ENCODE results near the gene ASB2. TPM values are rescaled to one million over a fixed set of nuclear protein-coding genes. Genes with fewer than 3 reads are reported as not detected.

Gene ASB2
- total RNA-seq, 1 donor from 2014 or later: 58.6 TPM

DNA sequence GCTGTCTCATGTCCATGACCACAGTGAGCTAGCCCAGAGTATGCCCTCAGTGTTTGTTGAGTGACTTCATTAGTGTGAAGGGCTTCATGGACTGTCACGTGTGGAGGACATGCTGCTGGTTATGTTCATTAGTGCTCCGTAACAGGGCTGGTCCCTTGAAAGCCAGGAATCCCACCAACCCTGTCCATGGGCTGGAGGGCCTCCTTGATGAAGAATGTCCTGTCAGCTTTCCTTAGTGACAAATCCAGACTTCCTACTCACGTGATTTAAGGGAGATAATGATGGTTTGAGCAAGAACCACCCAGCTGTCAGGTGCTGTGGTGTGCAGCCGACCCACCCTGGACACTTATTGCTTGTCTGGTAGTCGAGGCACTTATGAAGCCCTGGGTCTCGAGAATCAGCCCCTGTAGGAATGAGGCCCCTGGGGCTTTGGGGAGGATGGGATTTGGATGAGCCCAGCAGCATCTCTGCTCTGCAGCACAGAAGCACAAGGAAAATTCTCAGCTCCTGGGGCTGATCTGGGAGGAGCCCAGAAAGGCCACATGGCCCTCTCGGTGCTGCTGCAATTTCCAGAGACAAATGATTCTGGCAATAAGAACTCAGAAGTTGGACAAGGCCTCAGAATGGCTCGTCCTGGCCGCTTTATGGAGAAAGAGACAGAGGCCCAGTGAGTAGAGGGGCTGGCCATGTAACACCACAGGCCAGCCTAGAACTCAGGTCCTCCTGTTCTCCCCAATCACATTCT lies 86.5 kb downstream of the ASB2 start:
- intact Hi-C loops (cut with DNase I): no loop called here

DNA sequence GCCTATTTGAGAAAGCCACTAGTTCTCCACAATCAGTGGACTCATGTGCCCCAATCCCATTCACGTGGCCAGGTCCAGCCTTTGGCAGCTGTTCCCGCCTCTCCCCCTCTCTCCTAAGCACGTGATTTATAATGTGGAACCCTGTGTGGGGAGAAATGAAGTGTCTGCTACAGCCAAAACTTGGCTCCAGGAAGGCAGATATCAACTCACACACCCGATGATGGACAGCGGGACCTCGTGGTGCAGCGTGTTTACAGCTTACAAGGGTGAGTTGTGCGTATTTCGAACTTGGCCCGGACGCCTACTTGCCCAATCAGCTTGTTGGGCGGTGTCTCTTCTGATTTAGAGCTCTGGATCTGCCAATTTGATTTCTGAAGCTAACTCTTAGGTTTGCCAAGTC lies 87.4 kb downstream of the ASB2 start:
- TF ChIP-seq, protein P1, sequence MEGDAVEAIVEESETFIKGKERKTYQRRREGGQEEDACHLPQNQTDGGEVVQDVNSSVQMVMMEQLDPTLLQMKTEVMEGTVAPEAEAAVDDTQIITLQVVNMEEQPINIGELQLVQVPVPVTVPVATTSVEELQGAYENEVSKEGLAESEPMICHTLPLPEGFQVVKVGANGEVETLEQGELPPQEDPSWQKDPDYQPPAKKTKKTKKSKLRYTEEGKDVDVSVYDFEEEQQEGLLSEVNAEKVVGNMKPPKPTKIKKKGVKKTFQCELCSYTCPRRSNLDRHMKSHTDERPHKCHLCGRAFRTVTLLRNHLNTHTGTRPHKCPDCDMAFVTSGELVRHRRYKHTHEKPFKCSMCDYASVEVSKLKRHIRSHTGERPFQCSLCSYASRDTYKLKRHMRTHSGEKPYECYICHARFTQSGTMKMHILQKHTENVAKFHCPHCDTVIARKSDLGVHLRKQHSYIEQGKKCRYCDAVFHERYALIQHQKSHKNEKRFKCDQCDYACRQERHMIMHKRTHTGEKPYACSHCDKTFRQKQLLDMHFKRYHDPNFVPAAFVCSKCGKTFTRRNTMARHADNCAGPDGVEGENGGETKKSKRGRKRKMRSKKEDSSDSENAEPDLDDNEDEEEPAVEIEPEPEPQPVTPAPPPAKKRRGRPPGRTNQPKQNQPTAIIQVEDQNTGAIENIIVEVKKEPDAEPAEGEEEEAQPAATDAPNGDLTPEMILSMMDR (IDR thresholded peaks at IDR 0.05): no peak
- intact Hi-C loops (cut with DNase I): no loop called here
- no peaks in the 10 kb centered on the region for H3K36me3 ChIP-seq
- H3K9me3 ChIP-seq: no peaks in the 10 kb centered on the region
- no peaks in the 10 kb centered on the region for H3K27me3 ChIP-seq
- DNase-seq (ENCODE audit: low spot score in 2 of 2): no peak
- peaks cover 0 to 8% of the 10 kb centered on the region in 2 donors for H3K4me1 ChIP-seq
- no peak overlapping the region for H3K27ac ChIP-seq
- no peak overlapping the region for H3K4me3 ChIP-seq

More for the DNA sequence above, 86.5 kb downstream of the ASB2 start:
- Histone ChIP-seq H3K36me3 (no peaks in the 10 kb centered on the region), H3K4me1 (peaks cover 0 to 8% of the 10 kb centered on the region in 2 donors), H3K9me3 (no peaks in the 10 kb centered on the region), H3K27ac (no peak overlapping the region), H3K27me3 (no peaks in the 10 kb centered on the region), H3K4me3 (no peak overlapping the region)
- no peak for DNase-seq (ENCODE audit: low spot score in 2 of 2)
- TF ChIP-seq, protein P1 (IDR thresholded peaks at IDR 0.05): no peak

DNA sequence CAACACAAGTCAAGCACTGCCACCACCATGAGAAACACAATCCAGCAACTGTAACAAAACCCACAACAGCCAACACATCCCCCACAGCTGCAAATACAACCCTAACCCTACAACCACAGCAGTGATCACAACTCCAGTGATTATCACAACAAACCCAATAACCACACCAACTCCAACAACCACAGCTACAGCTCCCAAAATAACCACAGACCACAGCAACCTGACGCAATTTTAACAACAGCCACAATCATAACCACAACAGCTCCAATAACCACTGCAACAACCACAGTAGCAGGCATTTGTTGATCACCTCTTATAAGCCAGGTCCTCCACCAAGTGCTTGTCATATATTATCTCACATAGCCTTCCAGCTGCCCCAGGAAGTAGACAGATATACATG lies 91.4 kb downstream of the ASB2 start:
- Histone ChIP-seq H3K36me3 (no peaks in the 10 kb centered on the region), H3K4me3 (no peak overlapping the region), H3K27ac (no peak overlapping the region), H3K27me3 (no peaks in the 10 kb centered on the region), H3K9me3 (no peaks in the 10 kb centered on the region), H3K4me1 (peaks cover 0 to 4% of the 10 kb centered on the region in 2 donors)
- TF ChIP-seq, protein P1 (IDR thresholded peaks at IDR 0.05): no peak
- intact Hi-C loops (cut with DNase I): no loop called here
- no peak for DNase-seq (ENCODE audit: low spot score in 2 of 2)

Other genes with a start within 250 kb of the ASB2 start
- 9.4 TPM for gene PRIMA1, start 188.1 kb downstream of the ASB2 start, total RNA-seq
- not detected for gene FAM181A, start 49.2 kb downstream of the ASB2 start, total RNA-seq
- gene CCDC197, start 20.7 kb upstream of the ASB2 start, total RNA-seq: not detected
- gene OTUB2, start 49.8 kb upstream of the ASB2 start, total RNA-seq: 0.21 TPM
- gene DDX24, start 104.6 kb upstream of the ASB2 start, total RNA-seq: 104 TPM
- not detected for gene IFI27L1, start 104.7 kb upstream of the ASB2 start, total RNA-seq
- 209 TPM for gene IFI27, start 134.2 kb upstream of the ASB2 start, total RNA-seq
- gene IFI27L2, start 153.0 kb upstream of the ASB2 start, total RNA-seq: 36.0 TPM
- gene PPP4R4, start 197.8 kb upstream of the ASB2 start, total RNA-seq: not detected

Measured in ascending aorta (tissue), 2 donors.